CD4-positive, alpha-beta memory T cell (primary cell): Measurements from ENCODE around the gene MYMX. TPM values are rescaled to one million over a fixed set of nuclear protein-coding genes. Genes with fewer than 3 reads are reported as not detected.

Experiments used
- CTCF ChIA-PET: fragments of 350-600 bp; sonication (Branson Sonifier 250); formaldehyde crosslinking; loops from one replicate; lab custom pipeline; 2021; ENCODE audit warnings: inconsistent platforms; ENCODE audit not compliant: partially characterized antibody; lab: Charles Lee
- POLR2A ChIA-PET: fragments of 350-600 bp; sonication (Branson Sonifier 250); formaldehyde crosslinking; loops from one replicate; lab custom pipeline; 2021; ENCODE audit not compliant: partially characterized antibody; lab: Charles Lee
- DNase-seq, 5 donors: peaks; one replicate each; pipeline versions ENCODE4 v3.0.0 to v3.0.0-alpha.2; 2020 to 2022; ENCODE audit warnings: mixed read lengths in 1 of 5
- H3K27ac ChIP-seq: one replicate; pipeline ENCODE4 v1.7.0; 2013; ENCODE audit warnings: low read depth, low read length
- H3K27me3 ChIP-seq: 2 replicates; pipeline ENCODE4 v1.7.0; 2013; ENCODE audit warnings: mild to moderate bottlenecking, low read length, moderate library complexity; ENCODE audit not compliant: insufficient read depth
- H3K36me3 ChIP-seq: 2 replicates; pipeline ENCODE4 v1.7.0; 2013; ENCODE audit warnings: mild to moderate bottlenecking, low read length, moderate library complexity; ENCODE audit not compliant: insufficient read depth
- H3K4me1 ChIP-seq: 2 replicates; pipeline ENCODE4 v1.7.0; 2013; ENCODE audit warnings: mild to moderate bottlenecking, low read length, moderate library complexity; ENCODE audit not compliant: insufficient read depth
- H3K4me3 ChIP-seq, 2 donors: one replicate each; pipeline ENCODE4 v1.7.0; 2013; ENCODE audit warnings: low read length in 2 of 2, mild to moderate bottlenecking in 1 of 2
- H3K9me3 ChIP-seq, 2 donors: one replicate each; pipeline ENCODE4 v1.7.0; 2013; ENCODE audit warnings: low read length in 2 of 2, control low read depth in 1 of 2; ENCODE audit not compliant: control insufficient read depth in 1 of 2
- H3K27ac Mint-ChIP-seq, 7 donors: one replicate each; pipeline ENCODE4 v1.8.0; 2020 to 2021; ENCODE audit warnings: mixed read lengths in 7 of 7, mild to moderate bottlenecking in 6 of 7, inconsistent platforms in 3 of 7, moderate library complexity in 3 of 7
- H3K27me3 Mint-ChIP-seq, 2 donors: one replicate each; pipeline ENCODE4 v1.8.0; 2020 to 2021; ENCODE audit warnings: mixed read lengths in 2 of 2
- H3K36me3 Mint-ChIP-seq, 2 donors: one replicate each; pipeline ENCODE4 v1.8.0; 2020 to 2021; ENCODE audit warnings: mixed read lengths in 2 of 2, inconsistent platforms in 1 of 2, mild to moderate bottlenecking in 1 of 2
- H3K4me1 Mint-ChIP-seq, 4 donors: one replicate each; pipeline ENCODE4 v1.8.0; 2020 to 2021; ENCODE audit warnings: mixed read lengths in 4 of 4, mild to moderate bottlenecking in 1 of 4
- H3K4me3 Mint-ChIP-seq, 8 donors: one replicate each; pipeline ENCODE4 v1.8.0; 2020 to 2021; ENCODE audit warnings: mixed read lengths in 8 of 8, mild to moderate bottlenecking in 7 of 8, moderate library complexity in 6 of 8, inconsistent platforms in 3 of 8
- H3K9me3 Mint-ChIP-seq, 8 donors: one replicate each; pipeline ENCODE4 v1.8.0; 2020 to 2021; ENCODE audit warnings: mixed read lengths in 8 of 8, mild to moderate bottlenecking in 5 of 8, inconsistent platforms in 3 of 8, moderate library complexity in 1 of 8
- intact Hi-C: fragments of 100-400 bp; cut with micrococcal nuclease; formaldehyde crosslinking; loops from one replicate; pipeline ENCODE4 v1.15.1; 2023
- polyA plus RNA-seq, 2 donors: library from polyadenylated mRNA; unstranded; fragments of 300-500 nt; fragmentation: Illumina TruSeq; gene quantifications; one replicate each; pipeline ENCODE4 v1.2.3, GENCODE V29; 2021
- total RNA-seq, 2 experiments: library from RNA; stranded (reverse); gene quantifications; one replicate each; pipeline ENCODE4 v1.2.3, GENCODE V29; 2021

The MYMX gene
- total RNA-seq (not detected), polyA plus RNA-seq (not detected)

DNA sequence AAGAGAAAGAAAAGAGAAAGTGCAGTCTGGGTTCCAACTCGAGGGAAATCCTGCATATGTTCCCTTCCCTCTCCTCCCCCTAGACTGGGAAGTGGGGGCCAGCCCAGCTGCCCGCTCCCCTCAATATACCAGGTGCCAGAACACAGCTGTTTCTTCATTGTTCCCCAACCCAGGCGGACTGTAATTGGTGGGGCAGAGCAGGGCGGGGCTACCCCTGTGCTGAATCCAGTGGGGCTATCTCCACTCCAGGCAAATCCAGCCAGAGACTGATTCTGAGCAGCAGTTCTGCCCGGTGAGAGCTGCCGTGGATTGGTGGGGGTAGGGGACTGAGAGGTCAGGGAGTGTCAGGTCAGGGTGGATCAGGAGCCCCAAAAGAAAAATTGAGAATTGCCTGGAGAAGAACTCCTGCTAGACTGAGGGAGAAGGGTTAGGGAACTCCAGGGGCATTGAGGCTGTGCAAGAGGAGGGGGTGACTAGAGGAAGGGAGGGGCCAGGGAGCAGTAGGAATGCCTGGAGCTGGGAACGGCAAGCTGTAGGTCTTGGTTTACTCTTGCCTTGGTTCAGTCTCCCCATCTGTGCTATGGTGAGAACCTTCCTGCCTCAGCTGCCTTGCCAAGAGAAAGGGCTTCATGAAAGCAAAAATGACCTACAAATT is at the start of gene MYMX:
Gene MYMX (plus strand): TSS at position 250 of the 655 bp plus-strand sequence. CDS start 546 bp downstream, outside the sequence.
- no peaks in the 10 kb centered on the region for H3K36me3 Mint-ChIP-seq
- Histone ChIP-seq H3K27me3 (no peaks in the 10 kb centered on the region), H3K27ac (no peak within 1 kb of the TSS), H3K9me3 (no peaks in the 10 kb centered on the region), H3K36me3 (no peaks in the 10 kb centered on the region), H3K4me3 (no peak within 1 kb of the TSS), H3K4me1 (peaks cover 10% of the 10 kb centered on the region)
- H3K4me3 Mint-ChIP-seq, result no peak within 1 kb of the TSS
- intact Hi-C loops, result no loop called here
- H3K4me1 Mint-ChIP-seq, result peaks cover 3 to 13% (median 7%) of the 10 kb centered on the region in 4 donors
- DNase-seq, result no peak
- no peaks in the 10 kb centered on the region for H3K9me3 Mint-ChIP-seq
- H3K27me3 Mint-ChIP-seq, result peaks cover 5 to 10% of the 10 kb centered on the region in 2 donors
- ChIA-PET POLR2A (no interaction called here), CTCF (no interaction called here)
- no peak within 1 kb of the TSS for H3K27ac Mint-ChIP-seq

DNA sequence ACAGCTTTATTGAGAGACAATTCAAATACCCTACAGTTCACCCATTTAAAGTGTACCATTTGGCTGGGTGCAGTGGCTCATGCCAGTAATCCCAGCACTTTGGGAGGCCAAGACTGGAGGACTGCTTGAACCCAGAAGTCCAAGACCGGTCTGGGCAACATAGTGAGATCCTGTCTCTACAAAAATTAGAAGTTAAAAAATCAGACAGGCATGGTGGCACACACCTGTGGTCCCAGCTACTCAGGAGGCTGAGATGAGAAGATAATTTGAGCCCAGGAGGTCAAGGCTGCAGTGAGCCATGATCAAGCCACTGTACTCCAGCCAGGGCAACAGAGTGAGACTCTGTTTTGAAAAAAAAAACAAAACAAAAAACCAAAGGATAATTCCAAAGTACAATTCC is 49.2 kb upstream of the MYMX start:
- Mint-ChIP-seq H3K36me3 (no peaks in the 10 kb centered on the region), H3K4me3 (no peak overlapping the region), H3K27ac (no peak overlapping the region), H3K9me3 (no peaks in the 10 kb centered on the region), H3K4me1 (no peaks in the 10 kb centered on the region), H3K27me3 (peaks cover 16 to 40% of the 10 kb centered on the region in 2 donors)
- intact Hi-C loops, result no loop called here
- no peak overlapping the region for H3K4me3 ChIP-seq
- ChIA-PET CTCF (interaction anchor here (1.8 kb wide), 1 partner anchor 74 kb away, joined by 4 read pairs; no protein-coding TSS in a partner anchor), POLR2A (no interaction called here)
- no peaks in the 10 kb centered on the region for H3K9me3 ChIP-seq
- H3K27me3 ChIP-seq, result no peaks in the 10 kb centered on the region
- no peaks in the 10 kb centered on the region for H3K36me3 ChIP-seq
- DNase-seq, result no peak
- H3K27ac ChIP-seq, result no peak overlapping the region
- H3K4me1 ChIP-seq, result no peaks in the 10 kb centered on the region

DNA sequence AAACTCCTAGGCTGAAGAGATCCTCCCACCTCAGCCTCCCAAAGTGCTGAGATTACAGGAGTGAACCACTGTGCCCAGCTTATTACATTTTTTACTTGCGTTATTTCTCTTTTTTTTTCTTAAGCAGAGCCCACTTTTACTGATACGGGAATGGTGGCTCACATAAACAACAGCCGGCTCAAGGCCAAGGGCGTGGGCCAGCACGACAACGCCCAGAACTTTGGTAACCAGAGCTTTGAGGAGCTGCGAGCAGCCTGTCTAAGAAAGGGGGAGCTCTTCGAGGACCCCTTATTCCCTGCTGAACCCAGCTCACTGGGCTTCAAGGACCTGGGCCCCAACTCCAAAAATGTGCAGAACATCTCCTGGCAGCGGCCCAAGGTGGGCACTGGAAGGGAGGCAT is 47.6 kb upstream of the MYMX start:
- POLR2A ChIA-PET, result no interaction called here
- H3K36me3 ChIP-seq, result no peaks in the 10 kb centered on the region
- no peak overlapping the region for H3K4me3 ChIP-seq
- no peaks in the 10 kb centered on the region for H3K4me1 Mint-ChIP-seq
- H3K27ac ChIP-seq, result no peak overlapping the region
- CTCF ChIA-PET, result interaction anchor here (1.1 to 1.8 kb wide), 7 partner anchors 13 to 170 kb away, joined by 3 to 7 read pairs (median 4); no protein-coding TSS in a partner anchor
- no peaks in the 10 kb centered on the region for H3K9me3 Mint-ChIP-seq
- H3K9me3 ChIP-seq, result no peaks in the 10 kb centered on the region
- H3K4me1 ChIP-seq, result no peaks in the 10 kb centered on the region
- H3K27ac Mint-ChIP-seq, result no peak overlapping the region
- no peak for DNase-seq
- intact Hi-C loops, result no loop called here
- H3K27me3 ChIP-seq, result no peaks in the 10 kb centered on the region
- H3K4me3 Mint-ChIP-seq, result no peak overlapping the region
- no peaks in the 10 kb centered on the region for H3K36me3 Mint-ChIP-seq
- H3K27me3 Mint-ChIP-seq, result peaks cover 15 to 37% of the 10 kb centered on the region in 2 donors

DNA sequence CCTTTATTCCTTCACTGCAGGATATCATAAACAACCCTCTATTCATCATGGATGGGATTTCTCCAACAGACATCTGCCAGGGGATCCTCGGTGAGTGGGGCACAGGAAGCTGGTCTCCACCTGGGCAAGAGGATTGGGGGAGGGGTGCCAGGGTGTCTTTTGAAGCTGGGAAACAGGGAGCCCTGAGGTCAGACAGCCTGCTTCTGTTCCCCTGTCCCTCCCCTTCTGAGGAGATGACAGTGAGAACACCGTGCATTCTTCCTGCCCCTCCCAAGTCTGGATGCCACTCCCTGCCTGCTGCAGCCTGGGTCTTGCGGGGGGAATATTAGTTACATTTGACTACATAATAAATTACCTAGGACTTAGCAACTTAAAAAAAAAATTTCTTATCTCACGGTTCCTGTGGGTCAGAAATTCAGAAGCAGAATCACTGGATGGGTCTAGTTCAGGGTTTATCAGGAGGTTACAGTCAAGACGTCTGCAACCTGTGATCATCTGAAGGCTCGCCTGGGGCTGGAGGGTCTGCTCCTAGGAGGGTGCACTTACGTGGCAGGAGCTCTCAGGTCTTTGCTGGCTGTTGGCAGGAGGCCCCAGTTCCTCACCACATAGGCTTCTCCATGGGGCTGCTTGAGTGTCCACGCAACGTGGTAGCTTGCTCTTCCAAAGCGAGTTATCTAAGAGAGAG is 46.7 kb upstream of the MYMX start:
- Mint-ChIP-seq H3K27me3 (peaks cover 11 to 31% of the 10 kb centered on the region in 2 donors), H3K4me3 (no peak overlapping the region), H3K4me1 (no peaks in the 10 kb centered on the region), H3K27ac (no peak overlapping the region), H3K36me3 (no peaks in the 10 kb centered on the region), H3K9me3 (no peaks in the 10 kb centered on the region)
- POLR2A ChIA-PET, result no interaction called here
- Histone ChIP-seq H3K4me3 (no peak overlapping the region), H3K36me3 (no peaks in the 10 kb centered on the region), H3K9me3 (no peaks in the 10 kb centered on the region), H3K4me1 (no peaks in the 10 kb centered on the region), H3K27ac (no peak overlapping the region), H3K27me3 (no peaks in the 10 kb centered on the region)
- DNase-seq, result no peak
- intact Hi-C loops, result no loop called here
- CTCF ChIA-PET, result interaction anchor here (1.2 to 1.8 kb wide), 6 partner anchors 14 to 169 kb away, joined by 3 to 7 read pairs (median 4); no protein-coding TSS in a partner anchor

DNA sequence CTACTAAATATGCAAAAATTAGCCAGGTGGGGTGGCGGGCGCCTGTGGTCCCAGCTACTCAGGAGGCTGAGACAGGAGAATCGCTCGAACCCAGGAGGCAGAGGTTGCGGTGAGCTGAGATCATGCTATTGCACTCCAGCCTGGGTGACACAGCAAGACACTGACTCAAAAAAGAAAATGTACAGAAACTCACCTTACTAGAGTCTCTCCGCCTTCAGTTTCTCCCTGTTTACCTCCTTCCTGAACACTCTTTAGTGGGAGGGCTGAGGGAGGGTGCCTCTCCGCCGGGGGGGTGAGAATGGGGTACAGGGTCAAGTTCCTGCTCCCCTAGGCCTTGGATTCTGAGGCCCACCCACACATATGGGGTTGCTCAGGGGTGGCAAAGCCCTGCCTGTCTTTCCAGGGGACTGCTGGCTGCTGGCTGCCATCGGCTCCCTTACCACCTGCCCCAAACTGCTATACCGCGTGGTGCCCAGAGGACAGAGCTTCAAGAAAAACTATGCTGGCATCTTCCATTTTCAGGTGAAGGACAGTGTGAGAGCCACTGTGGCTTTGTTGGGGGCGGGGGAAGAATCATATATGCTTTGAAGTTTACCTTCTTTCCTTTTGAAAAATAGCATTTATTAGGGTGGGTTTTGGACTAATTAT is 44.7 kb upstream of the MYMX start:
- H3K27me3 ChIP-seq, result no peaks in the 10 kb centered on the region
- peaks cover 8% of the 10 kb centered on the region for H3K4me1 ChIP-seq
- no peak overlapping the region for H3K27ac ChIP-seq
- no peaks in the 10 kb centered on the region for H3K36me3 ChIP-seq
- no peaks in the 10 kb centered on the region for H3K9me3 ChIP-seq
- Mint-ChIP-seq H3K9me3 (no peaks in the 10 kb centered on the region), H3K4me1 (peaks cover 0 to 3% (median 1%) of the 10 kb centered on the region in 4 donors), H3K4me3 (no peak overlapping the region), H3K27me3 (peaks cover 8 to 16% of the 10 kb centered on the region in 2 donors), H3K36me3 (no peaks in the 10 kb centered on the region), H3K27ac (no peak overlapping the region)
- intact Hi-C loops, result loop anchor here (1.0 to 2.0 kb wide), 6 partner anchors 66 to 166 kb away; partner anchors contain the start of genes NFKBIE and SLC35B2
- H3K4me3 ChIP-seq, result no peak overlapping the region
- no peak for DNase-seq
- ChIA-PET POLR2A (interaction anchor here (0.7 to 1.3 kb wide), 2 partner anchors 65 to 77 kb away, joined by 3 to 5 read pairs; no protein-coding TSS in a partner anchor), CTCF (interaction anchor here (1.0 to 5.0 kb wide), 15 partner anchors 10 to 172 kb away, joined by 3 to 48 read pairs (median 6); no protein-coding TSS in a partner anchor)

DNA sequence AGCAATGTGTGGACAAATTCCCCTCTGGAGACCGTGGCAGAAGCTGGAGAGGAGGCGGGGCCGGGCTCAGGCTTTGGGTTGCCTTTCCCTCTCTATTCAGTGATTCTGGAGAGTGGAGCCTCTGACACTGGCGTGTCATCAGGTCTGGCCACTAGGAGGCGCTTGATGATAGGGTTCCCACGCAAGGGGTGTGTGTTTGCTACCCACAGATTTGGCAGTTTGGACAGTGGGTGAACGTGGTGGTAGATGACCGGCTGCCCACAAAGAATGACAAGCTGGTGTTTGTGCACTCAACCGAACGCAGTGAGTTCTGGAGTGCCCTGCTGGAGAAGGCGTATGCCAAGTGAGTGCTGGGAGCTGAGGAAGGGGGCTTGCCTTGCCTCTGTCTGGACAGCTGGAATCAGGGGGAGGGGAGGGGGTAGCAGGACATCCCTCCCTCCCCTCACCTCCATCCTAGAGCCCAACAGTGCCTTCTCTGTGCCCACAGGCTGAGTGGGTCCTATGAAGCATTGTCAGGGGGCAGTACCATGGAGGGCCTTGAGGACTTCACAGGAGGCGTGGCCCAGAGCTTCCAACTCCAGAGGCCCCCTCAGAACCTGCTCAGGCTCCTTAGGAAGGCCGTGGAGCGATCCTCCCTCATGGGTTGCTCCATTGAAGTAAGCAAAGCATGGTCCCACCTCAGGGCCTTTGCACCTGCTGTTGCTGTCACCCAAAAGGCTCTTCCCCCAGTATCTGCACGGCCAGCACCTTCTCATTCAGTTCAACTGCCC is 43.8 kb upstream of the MYMX start:
- no peak overlapping the region for H3K27ac ChIP-seq
- ChIA-PET CTCF (interaction anchor here (1.0 to 5.0 kb wide), 19 partner anchors 11 to 171 kb away, joined by 3 to 48 read pairs (median 5); partner anchors contain the start of gene TMEM151B), POLR2A (interaction anchor here (0.7 to 1.3 kb wide), 2 partner anchors 64 to 76 kb away, joined by 3 to 5 read pairs; no protein-coding TSS in a partner anchor)
- peaks cover 9% of the 10 kb centered on the region for H3K4me1 ChIP-seq
- Mint-ChIP-seq H3K4me3 (no peak overlapping the region), H3K9me3 (no peaks in the 10 kb centered on the region), H3K27me3 (peaks cover 8 to 16% of the 10 kb centered on the region in 2 donors), H3K4me1 (peaks cover 0 to 5% (median 2%) of the 10 kb centered on the region in 4 donors), H3K36me3 (no peaks in the 10 kb centered on the region), H3K27ac (peak overlapping the region in 2 of 7 donors; percentile 0 to 48)
- H3K4me3 ChIP-seq, result no peak overlapping the region
- H3K27me3 ChIP-seq, result no peaks in the 10 kb centered on the region
- peak; percentile 53 to 68 (median 62) for DNase-seq
- H3K36me3 ChIP-seq, result no peaks in the 10 kb centered on the region
- H3K9me3 ChIP-seq, result no peaks in the 10 kb centered on the region
- intact Hi-C loops, result loop anchor here (1.0 to 2.0 kb wide), 6 partner anchors 65 to 165 kb away; partner anchors contain the start of genes NFKBIE and SLC35B2
